Measurements from ENCODE around the gene PPP2CA.
"Not testable (repeated sequence)": the region's sequence is repeated elsewhere in the genome, so short reads cannot be mapped to it uniquely, and the experiment has no call there.

PPP2CA gene

GRCh38 chr5:134195666-134196065, 30.2 kb downstream of the PPP2CA start:
- no peak for DNase-seq (ENCODE audit: low read depth in 2 of 2)

GRCh38 chr5:134189031-134189430, 36.8 kb downstream of the PPP2CA start:
- no peak for DNase-seq (ENCODE audit: low read depth in 2 of 2)

GRCh38 chr5:134188092-134188491, 37.8 kb downstream of the PPP2CA start:
- no peak for DNase-seq (ENCODE audit: low read depth in 2 of 2)

- peak; percentile 52 to 57 for DNase-seq (ENCODE audit: low read depth in 2 of 2)
These were observed 41.4 kb downstream of the PPP2CA start for GRCh38 chr5:134184155-134185135.

- no peak for DNase-seq (ENCODE audit: low read depth in 2 of 2)
These were observed 42.4 kb downstream of the PPP2CA start for GRCh38 chr5:134183481-134183880.

GRCh38 chr5:134178096-134178419, 47.8 kb downstream of the PPP2CA start:
- no peak for DNase-seq (ENCODE audit: low read depth in 2 of 2)

GRCh38 chr5:134177369-134178095, 48.3 kb downstream of the PPP2CA start:
- DNase-seq (ENCODE audit: low read depth in 2 of 2): no peak

- DNase-seq (ENCODE audit: low read depth in 2 of 2): peak; percentile 73 to 76
These were observed 49.1 kb downstream of the PPP2CA start, which contains the start of gene SKP1 for GRCh38 chr5:134176511-134177368. Gene SKP1 (minus strand): TSS chr5:134176950. CDS start chr5:134174022, 2,928 bp downstream.

- DNase-seq (ENCODE audit: low read depth in 2 of 2): no peak
These were observed 49.9 kb downstream of the PPP2CA start for GRCh38 chr5:134175921-134176510.

- DNase-seq (ENCODE audit: low read depth in 2 of 2): no peak
These were observed 50.7 kb downstream of the PPP2CA start for GRCh38 chr5:134174841-134175839.

GRCh38 chr5:134171972-134172371, 53.9 kb downstream of the PPP2CA start:
- no peak for DNase-seq (ENCODE audit: low read depth in 2 of 2)

- DNase-seq (ENCODE audit: low read depth in 2 of 2): no peak
These were observed 63.3 kb downstream of the PPP2CA start for GRCh38 chr5:134162592-134162991.

GRCh38 chr5:134161513-134162395, 64.1 kb downstream of the PPP2CA start:
- DNase-seq (ENCODE audit: low read depth in 2 of 2): no peak

GRCh38 chr5:134153657-134154056, 72.2 kb downstream of the PPP2CA start:
- DNase-seq (ENCODE audit: low read depth in 2 of 2): no peak

GRCh38 chr5:134153241-134153640, 72.6 kb downstream of the PPP2CA start:
- DNase-seq (ENCODE audit: low read depth in 2 of 2): no peak

- not testable (repeated sequence) for DNase-seq (ENCODE audit: low read depth in 2 of 2)
These were observed 73.6 kb downstream of the PPP2CA start for GRCh38 chr5:134152173-134152832.

- no peak for DNase-seq (ENCODE audit: low read depth in 2 of 2)
These were observed 74.2 kb downstream of the PPP2CA start for GRCh38 chr5:134151723-134152122.

- no peak for DNase-seq (ENCODE audit: low read depth in 2 of 2)
These were observed 76.1 kb downstream of the PPP2CA start for GRCh38 chr5:134149571-134150303.

All from stimulated activated CD8-positive, alpha-beta memory T cell treated with anti-CD3 and anti-CD28 coated beads, Interleukin-15, amount 100 ng/mL, for 48 hours (primary cell).